ENCODE results near the gene MICAL3. TPM values are rescaled to one million over a fixed set of nuclear protein-coding genes. Genes with fewer than 3 reads are reported as not detected.

The MICAL3 gene
- total RNA-seq, 1 experiment from 2014 or later: 23.7 TPM

- H3K9me3 ChIP-seq (ENCODE audit: low read length): no peaks in the 10 kb centered on the region
- no peaks in the 10 kb centered on the region for H4K20me1 ChIP-seq (ENCODE audit: low read length)
- TF ChIP-seq CTCF (conservative IDR thresholded peaks at IDR 0.05; ENCODE audit: low read depth, low read length): no peak
- TF ChIP-seq EZH2phosphoT487 (IDR thresholded peaks at IDR 0.05; ENCODE audit: borderline replicate concordance, low read length): no peak
- TF ChIP-seq EZH2 (IDR thresholded peaks at IDR 0.05; ENCODE audit: low read length, unreplicated experiment): no peak
- intact Hi-C loops (cut with micrococcal nuclease): no loop called here
- no peaks in the 10 kb centered on the region for H3F3A ChIP-seq (ENCODE audit: low read length, unreplicated experiment)
- DNase-seq: no peak
- ChIA-PET POLR2A (ENCODE audit: unreplicated experiment) (no interaction called here), CTCF (no interaction called here)
- no peak overlapping the region for H3K4me3 ChIP-seq (ENCODE audit: low read length)
- no peak overlapping the region for H3K27ac ChIP-seq (ENCODE audit: low read length)
- BruUV-seq (replicated peaks): no TSS peak
- no peaks in the 10 kb centered on the region for H3K27me3 ChIP-seq (ENCODE audit: low read length)
- no peak overlapping the region for H2AFZ ChIP-seq (ENCODE audit: low read length)
- ATAC-seq: no peak
- no peaks in the 10 kb centered on the region for H3K9me2 ChIP-seq (replicated peaks; ENCODE audit: low read length)
- H3K79me2 ChIP-seq (ENCODE audit: low read length): peaks cover 4% of the 10 kb centered on the region; the same call in 1 of the 2 replicates
- no peak overlapping the region for H3K9ac ChIP-seq (ENCODE audit: low read length)
- no peaks in the 10 kb centered on the region for H3K36me3 ChIP-seq (ENCODE audit: low read depth, low read length)
- H3K4me2 ChIP-seq (ENCODE audit: low read length): no peak overlapping the region
- peaks cover 15% of the 10 kb centered on the region for H3K4me1 ChIP-seq (ENCODE audit: insufficient read depth, low read length)
These were observed 10.4 kb downstream of the MICAL3 start for GRCh38 chr22:18013947-18014346.

GRCh38 chr22:18013436-18013835, 10.9 kb downstream of the MICAL3 start:
- Histone ChIP-seq H3K9me2 (replicated peaks; ENCODE audit: low read length) (no peaks in the 10 kb centered on the region), H3K4me2 (ENCODE audit: low read length) (no peak overlapping the region), H3K27me3 (ENCODE audit: low read length) (no peaks in the 10 kb centered on the region), H3K9ac (ENCODE audit: low read length) (no peak overlapping the region), H4K20me1 (ENCODE audit: low read length) (no peaks in the 10 kb centered on the region), H3K27ac (ENCODE audit: low read length) (no peak overlapping the region), H3K4me1 (ENCODE audit: insufficient read depth, low read length) (peaks cover 15% of the 10 kb centered on the region), H3K4me3 (ENCODE audit: low read length) (no peak overlapping the region), H3K9me3 (ENCODE audit: low read length) (no peaks in the 10 kb centered on the region), H2AFZ (ENCODE audit: low read length) (no peak overlapping the region), H3K79me2 (ENCODE audit: low read length) (peaks cover 4% of the 10 kb centered on the region; the same call in 1 of the 2 replicates), H3F3A (ENCODE audit: low read length, unreplicated experiment) (no peaks in the 10 kb centered on the region), H3K36me3 (ENCODE audit: low read depth, low read length) (no peaks in the 10 kb centered on the region)
- POLR2A ChIA-PET (ENCODE audit: unreplicated experiment): no interaction called here
- TF ChIP-seq EZH2 (IDR thresholded peaks at IDR 0.05; ENCODE audit: low read length, unreplicated experiment) (no peak), CTCF (conservative IDR thresholded peaks at IDR 0.05; ENCODE audit: low read depth, low read length) (no peak), EZH2phosphoT487 (IDR thresholded peaks at IDR 0.05; ENCODE audit: borderline replicate concordance, low read length) (no peak)
- no peak for DNase-seq
- CTCF ChIA-PET: no interaction called here
- ATAC-seq: no peak
- no TSS peak for BruUV-seq (replicated peaks)
- intact Hi-C loops (cut with micrococcal nuclease): no loop called here

GRCh38 chr22:18012531-18012930, 11.8 kb downstream of the MICAL3 start:
- DNase-seq: peak; percentile 81

More at GRCh38 chr22:18012531-18012930, 11.8 kb downstream of the MICAL3 start:
- peak overlapping the region; percentile 29; the same call in 1 of the 2 replicates for H3K4me2 ChIP-seq (ENCODE audit: low read length)
- TF ChIP-seq EZH2phosphoT487 (IDR thresholded peaks at IDR 0.05; ENCODE audit: borderline replicate concordance, low read length): no peak
- TF ChIP-seq CTCF (conservative IDR thresholded peaks at IDR 0.05; ENCODE audit: low read depth, low read length): no peak
- TF ChIP-seq EZH2 (IDR thresholded peaks at IDR 0.05; ENCODE audit: low read length, unreplicated experiment): no peak
- ATAC-seq: peak; percentile 77
- no peaks in the 10 kb centered on the region for H3K36me3 ChIP-seq (ENCODE audit: low read depth, low read length)
- no peaks in the 10 kb centered on the region for H3K9me2 ChIP-seq (replicated peaks; ENCODE audit: low read length)
- no peaks in the 10 kb centered on the region for H4K20me1 ChIP-seq (ENCODE audit: low read length)
- intact Hi-C loops (cut with micrococcal nuclease): no loop called here
- ChIA-PET POLR2A (ENCODE audit: unreplicated experiment) (no interaction called here), CTCF (interaction anchor here (0.5 to 1.8 kb wide), 2 partner anchors 63 to 137 kb away, joined by 3 to 10 read pairs; no protein-coding TSS in a partner anchor)
- H2AFZ ChIP-seq (ENCODE audit: low read length): no peak overlapping the region
- H3K4me3 ChIP-seq (ENCODE audit: low read length): no peak overlapping the region
- no peak overlapping the region for H3K27ac ChIP-seq (ENCODE audit: low read length)
- no peaks in the 10 kb centered on the region for H3F3A ChIP-seq (ENCODE audit: low read length, unreplicated experiment)
- no peak overlapping the region for H3K9ac ChIP-seq (ENCODE audit: low read length)
- no peaks in the 10 kb centered on the region for H3K27me3 ChIP-seq (ENCODE audit: low read length)
- H3K9me3 ChIP-seq (ENCODE audit: low read length): no peaks in the 10 kb centered on the region
- peaks cover 15% of the 10 kb centered on the region for H3K4me1 ChIP-seq (ENCODE audit: insufficient read depth, low read length)
- no TSS peak for BruUV-seq (replicated peaks)
- peaks cover 4% of the 10 kb centered on the region; the same call in 1 of the 2 replicates for H3K79me2 ChIP-seq (ENCODE audit: low read length)
